C4-2B (cell line): ENCODE results near the gene TPSB2.
"Not testable (repeated sequence)": the region's sequence is repeated elsewhere in the genome, so short reads cannot be mapped to it uniquely, and the experiment has no call there.

ENCODE experiments used
- H3K27ac ChIP-seq: fragments of 450-650 bp; 2 replicates; pipeline ENCODE4 v1.5.1; 2017
- ZFX ChIP-seq: fragments of 450-650 bp; IDR thresholded peaks from 2 replicates; pipeline ENCODE4 v1.6.1; 2017
- TF ChIP-seq, protein P1 (sequence below): fragments of 450-650 bp; conservative IDR thresholded peaks from 2 replicates; pipeline ENCODE4 v1.5.1; 2017; ENCODE audit warnings: mild to moderate bottlenecking

The TPSB2 gene

GRCh38 chr16:1201444-1201843 lies 28.5 kb downstream of the TPSB2 start:
- TF ChIP-seq, protein P1, sequence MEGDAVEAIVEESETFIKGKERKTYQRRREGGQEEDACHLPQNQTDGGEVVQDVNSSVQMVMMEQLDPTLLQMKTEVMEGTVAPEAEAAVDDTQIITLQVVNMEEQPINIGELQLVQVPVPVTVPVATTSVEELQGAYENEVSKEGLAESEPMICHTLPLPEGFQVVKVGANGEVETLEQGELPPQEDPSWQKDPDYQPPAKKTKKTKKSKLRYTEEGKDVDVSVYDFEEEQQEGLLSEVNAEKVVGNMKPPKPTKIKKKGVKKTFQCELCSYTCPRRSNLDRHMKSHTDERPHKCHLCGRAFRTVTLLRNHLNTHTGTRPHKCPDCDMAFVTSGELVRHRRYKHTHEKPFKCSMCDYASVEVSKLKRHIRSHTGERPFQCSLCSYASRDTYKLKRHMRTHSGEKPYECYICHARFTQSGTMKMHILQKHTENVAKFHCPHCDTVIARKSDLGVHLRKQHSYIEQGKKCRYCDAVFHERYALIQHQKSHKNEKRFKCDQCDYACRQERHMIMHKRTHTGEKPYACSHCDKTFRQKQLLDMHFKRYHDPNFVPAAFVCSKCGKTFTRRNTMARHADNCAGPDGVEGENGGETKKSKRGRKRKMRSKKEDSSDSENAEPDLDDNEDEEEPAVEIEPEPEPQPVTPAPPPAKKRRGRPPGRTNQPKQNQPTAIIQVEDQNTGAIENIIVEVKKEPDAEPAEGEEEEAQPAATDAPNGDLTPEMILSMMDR = no peak
- no peak for TF ChIP-seq ZFX

GRCh38 chr16:1200014-1200627 lies 29.9 kb downstream of the TPSB2 start:
- no peak overlapping the region for H3K27ac ChIP-seq
- no peak for TF ChIP-seq ZFX
- TF ChIP-seq, protein P1 = no peak

More at GRCh38 chr16:1201444-1201843, 28.5 kb downstream of the TPSB2 start:
- H3K27ac ChIP-seq = no peak overlapping the region

DNA sequence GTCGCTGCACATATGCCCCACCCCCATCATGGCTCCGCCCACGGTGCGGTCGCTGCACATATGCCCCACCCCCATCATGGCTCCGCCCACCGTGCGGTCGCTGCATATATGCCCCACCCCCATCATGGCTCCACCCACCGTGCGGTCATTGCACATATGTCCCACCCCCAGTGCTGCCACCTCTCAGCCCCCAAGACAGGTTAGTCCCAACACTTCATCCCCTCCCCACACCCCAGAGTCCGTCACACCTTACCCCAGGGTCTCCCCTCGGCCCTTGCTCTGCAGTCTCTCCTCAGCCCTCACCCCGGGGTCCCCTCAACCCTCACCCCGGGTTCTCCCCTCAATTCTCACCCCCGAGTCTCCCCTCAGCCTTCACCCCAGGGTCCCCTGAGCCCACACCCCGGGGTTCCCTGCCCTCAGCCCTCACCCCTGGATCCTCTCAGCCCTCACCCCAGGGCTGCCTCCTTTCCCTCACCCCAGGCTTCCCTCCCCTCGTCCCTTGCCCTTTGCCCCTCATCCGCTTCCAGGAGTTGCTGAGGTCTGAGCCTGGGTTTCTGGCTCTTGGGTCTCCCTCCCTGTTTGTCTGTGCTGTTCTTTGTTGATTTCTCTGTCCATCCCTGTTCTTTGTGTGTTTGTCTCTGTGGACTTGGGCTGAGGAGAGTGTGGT lies 30.5 kb downstream of the TPSB2 start:
- no peak overlapping the region for H3K27ac ChIP-seq
- TF ChIP-seq ZFX = no peak
- TF ChIP-seq, protein P1 = no peak

- H3K27ac ChIP-seq = not testable (repeated sequence)
Measured at GRCh38 chr16:1198671-1199346, 31.2 kb downstream of the TPSB2 start.

- no peak for TF ChIP-seq ZFX
- TF ChIP-seq, protein P1 = no peak
- H3K27ac ChIP-seq = no peak overlapping the region
Measured at GRCh38 chr16:1198194-1198593, 31.8 kb downstream of the TPSB2 start.

GRCh38 chr16:1197237-1197866 lies 32.6 kb downstream of the TPSB2 start:
- no peak overlapping the region for H3K27ac ChIP-seq
- TF ChIP-seq, protein P1 = no peak
- no peak for TF ChIP-seq ZFX

GRCh38 chr16:1196494-1196893 lies 33.5 kb downstream of the TPSB2 start:
- no peak for TF ChIP-seq ZFX
- TF ChIP-seq, protein P1 = no peak
- no peak overlapping the region for H3K27ac ChIP-seq
